Esophagus mucosa (tissue), 1 donor: ENCODE measurements around the gene NGF. TPM values are rescaled to one million over a fixed set of nuclear protein-coding genes. Genes with fewer than 3 reads are reported as not detected.

Source experiments
- ATAC-seq: fragments of 200-7000 bp; cut with Tn5 transposase; one replicate; pipeline ENCODE4 v1.9.1; 2020
- total RNA-seq: library from RNA; stranded (reverse); gene quantifications from one replicate; pipeline ENCODE4 v1.2.4, GENCODE V29; 2023
- donor health status: DM: yes; HTN: yes; CAD: no.

The NGF gene
- total RNA-seq, 1 donor from 2014 or later: 0.52 TPM

DNA sequence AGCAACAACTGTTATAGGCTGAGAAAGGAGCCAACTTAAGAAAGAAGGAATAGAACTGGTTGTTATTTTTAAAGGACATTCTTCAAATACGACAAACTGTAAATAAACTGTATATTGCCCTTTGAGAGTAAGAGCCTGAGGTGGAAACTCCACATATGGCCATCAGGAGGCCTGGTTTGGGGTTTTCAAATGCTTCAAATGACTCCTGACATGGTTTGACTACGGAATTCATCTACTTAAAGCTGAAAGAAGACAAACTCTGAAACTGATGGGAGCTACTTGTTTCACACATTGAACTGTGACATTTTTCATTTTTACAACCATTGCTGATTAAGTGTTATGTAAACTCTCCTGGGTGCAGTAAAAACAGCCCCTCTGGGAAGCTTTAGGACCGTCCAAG, 59.8 kb downstream of the NGF start:
- no peak for ATAC-seq

DNA sequence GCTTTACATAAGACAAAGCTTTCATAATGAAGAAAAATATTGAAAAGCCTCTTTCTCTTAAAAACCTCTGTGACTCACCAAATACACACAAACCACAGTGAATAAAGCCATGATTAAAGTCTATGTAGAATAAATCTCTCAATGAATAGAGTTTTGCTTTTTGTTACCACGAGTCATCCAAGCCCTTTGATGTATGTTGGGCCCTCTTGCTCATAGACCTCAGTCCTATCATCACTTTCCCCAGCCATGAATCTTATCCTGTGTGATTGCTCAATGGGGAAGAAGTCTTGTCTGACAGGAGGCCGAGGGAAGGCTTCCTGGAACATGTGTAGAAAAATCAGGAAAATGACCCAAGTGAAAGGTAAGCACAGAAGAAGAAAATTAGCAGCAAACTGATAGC, 60.8 kb downstream of the NGF start:
- ATAC-seq: peak; percentile 73

DNA sequence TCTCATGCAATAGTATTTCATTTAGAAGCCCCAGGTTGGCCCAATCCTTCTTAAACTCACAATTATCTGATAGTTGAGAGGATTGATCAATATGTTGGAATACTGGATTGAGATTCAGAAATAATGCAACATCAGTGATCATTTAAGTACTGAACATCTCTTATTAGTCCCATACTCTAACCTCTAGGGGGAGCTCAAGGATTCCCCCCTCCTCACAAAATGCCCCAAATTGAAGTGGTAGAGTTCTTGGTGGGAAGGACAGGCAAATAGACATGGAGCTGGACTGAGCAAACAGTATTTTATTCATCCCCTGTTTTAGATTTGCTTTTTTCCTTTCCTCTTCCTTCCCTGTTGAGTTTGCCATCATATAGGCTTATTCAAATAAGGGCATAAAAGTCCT, 62.8 kb downstream of the NGF start:
- no peak for ATAC-seq

DNA sequence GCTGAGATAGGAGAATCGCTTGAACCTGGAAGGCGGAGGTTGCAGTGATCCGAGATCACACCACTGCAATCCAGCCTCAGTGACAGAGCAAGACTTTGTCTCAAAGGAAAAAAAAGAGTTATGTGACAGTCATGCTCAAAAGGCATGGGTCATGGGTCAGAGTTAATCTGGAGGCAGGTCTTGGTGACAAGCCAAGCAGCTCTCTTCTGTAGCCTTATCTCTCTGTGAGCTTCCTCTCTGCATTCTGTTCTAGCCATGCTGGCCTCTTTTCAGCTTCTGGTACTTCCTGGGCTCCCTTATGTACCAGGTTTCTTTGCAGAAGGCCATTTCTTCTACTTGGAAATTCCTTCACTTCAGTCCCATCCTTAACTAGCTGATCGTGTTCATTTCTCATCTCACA, 63.6 kb downstream of the NGF start:
- no peak for ATAC-seq

DNA sequence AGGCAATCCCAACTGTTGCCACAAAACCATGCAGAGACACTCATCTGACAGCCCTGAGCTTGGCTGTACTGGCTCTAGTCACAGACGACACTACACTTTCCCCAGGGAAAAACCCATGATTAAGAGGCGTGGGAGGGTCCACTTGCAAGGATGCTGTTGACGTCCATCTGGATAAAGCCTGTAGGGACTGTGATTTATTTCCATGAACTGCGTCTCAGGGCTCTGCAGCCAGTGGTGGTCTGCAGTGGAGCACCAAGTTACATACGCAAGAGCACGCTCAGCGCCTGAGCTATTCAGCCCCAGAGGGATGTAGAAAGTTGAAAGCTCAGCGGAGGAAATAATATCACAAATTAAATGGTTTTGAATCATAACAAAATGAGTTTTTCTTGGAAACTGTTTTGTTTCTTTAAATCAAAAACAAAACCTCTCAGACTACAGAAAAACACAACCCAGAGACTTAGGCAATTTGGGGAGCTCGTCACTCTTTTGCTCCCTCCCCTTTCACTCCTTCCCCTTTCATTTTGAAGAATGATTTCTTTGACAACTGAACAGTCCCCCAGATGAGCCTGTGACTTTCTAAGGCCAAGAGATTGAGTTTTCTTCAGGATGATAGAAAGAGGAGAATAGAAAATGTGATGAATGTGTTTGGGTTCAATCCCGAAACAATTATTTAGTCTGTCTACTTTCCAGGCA, 71.2 kb downstream of the NGF start:
- ATAC-seq: no peak

DNA sequence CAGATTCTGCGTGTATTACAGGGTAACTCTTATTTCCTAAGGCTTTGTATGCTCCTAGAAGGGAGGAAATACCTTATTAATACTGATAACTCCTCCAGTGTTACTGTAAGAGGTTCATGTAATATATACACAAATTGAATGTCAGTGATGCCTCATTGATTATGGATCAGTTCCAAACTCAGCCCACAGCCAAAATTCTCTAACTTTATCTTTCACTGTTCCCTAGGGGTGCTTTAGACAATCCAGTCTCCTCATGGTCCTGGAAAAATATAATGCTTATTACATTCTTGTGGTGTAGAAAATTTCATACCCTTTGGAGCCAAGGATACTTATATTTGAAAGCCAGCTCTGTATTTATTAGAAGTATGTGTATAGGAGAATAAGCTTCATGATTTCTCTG, 73.0 kb downstream of the NGF start:
- no peak for ATAC-seq

DNA sequence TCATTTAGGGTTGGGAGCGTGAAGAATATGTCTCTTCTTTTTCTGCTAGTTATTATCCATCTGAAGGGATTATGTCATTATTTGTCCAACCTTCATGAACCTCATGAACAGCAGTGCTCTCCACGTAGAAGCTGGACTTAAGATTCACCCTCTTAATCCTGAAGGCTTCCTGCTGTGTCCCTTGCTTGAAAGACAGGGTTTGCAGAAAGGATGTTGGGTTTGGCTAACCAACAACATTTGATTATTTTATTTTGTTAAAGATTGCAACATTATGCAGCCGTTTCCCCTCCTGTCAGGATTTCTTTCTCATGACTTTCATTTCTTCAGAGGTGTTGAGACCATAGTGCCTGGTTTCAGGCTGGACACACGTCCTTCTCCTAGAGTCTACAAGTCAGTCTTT, 75.2 kb downstream of the NGF start:
- ATAC-seq: no peak

DNA sequence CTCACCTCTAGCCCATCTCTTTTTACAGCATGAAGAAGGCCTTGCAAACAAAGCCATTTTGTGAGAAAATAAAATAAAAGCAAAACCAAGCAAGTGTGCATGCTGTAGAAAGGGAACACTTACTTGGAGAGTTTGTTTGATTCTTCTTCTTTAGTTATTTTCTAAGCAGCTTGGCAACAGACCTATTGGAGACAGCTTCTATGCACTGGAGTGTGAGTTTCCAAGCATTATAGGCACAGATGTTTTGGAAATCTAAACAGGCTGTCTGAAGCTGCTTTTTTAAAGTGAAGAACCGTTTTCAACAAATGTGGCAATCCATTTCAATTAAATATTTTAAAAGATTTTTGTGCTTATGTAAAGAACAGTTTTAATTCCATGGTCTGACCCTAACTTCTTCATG, 76.6 kb downstream of the NGF start:
- ATAC-seq: no peak

DNA sequence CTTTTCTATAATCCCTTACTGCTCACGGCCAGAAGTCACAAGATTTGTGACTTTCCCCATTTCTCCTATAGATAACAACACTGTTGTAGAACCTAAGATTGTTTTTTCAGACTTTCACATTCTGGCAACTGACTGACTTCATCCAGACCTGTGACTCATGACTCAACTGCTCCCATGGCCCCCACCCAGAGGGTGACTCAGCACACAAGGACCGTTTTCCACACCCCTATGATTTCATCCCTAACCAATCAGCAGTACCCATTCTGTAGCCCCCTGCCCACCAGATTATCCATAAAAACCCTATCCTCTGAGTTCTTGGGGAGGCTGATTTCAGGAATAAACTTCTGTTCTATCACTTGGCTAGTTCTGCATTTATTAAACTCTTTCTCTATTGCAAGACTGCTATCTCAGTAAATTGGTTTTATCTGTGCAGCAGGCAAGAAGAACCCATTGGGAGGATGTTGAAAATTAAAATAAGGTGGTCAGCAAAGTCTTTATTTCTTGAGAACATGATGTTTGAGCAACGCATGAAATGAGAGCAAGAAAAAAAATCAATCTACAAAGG, 79.7 kb downstream of the NGF start:
- ATAC-seq: peak; percentile 60

DNA sequence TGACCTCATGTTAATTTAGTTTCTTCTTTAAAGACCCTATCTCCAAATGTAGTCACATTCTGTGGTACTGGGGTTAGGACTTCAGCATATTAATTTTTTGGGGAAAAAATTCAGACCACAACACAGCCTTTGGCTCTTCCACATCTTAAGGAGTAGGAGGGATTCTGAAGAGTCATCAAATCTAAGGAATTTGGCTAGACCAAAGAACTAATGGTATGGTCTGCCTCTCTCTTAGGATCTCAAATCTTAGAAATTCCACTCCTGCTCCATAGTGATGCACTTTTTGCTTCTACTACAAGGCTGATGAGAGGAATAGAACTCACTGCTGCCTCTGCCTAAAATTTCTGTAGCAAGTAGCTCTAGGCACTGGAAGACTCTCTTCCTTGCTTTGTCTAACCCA, 80.5 kb downstream of the NGF start:
- no peak for ATAC-seq

DNA sequence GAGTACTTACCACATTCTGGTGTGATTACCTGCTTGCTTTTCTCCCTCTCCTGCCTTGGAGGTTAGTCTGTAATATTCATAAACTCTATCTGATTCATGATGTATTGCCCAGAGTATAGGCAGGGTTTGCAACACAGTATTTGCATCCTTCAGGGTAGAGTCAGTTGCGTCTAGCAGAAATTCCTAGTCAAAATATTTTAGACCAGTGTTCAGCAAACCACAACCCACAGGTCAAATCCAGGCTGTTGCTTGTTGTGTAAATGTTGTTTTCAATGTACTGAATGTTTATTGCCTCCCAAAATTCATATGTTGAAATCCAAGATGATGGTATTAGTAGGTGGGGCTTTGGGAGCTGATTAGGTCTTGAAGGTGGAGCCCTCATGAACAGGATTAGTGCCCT, 82.9 kb downstream of the NGF start:
- no peak for ATAC-seq

DNA sequence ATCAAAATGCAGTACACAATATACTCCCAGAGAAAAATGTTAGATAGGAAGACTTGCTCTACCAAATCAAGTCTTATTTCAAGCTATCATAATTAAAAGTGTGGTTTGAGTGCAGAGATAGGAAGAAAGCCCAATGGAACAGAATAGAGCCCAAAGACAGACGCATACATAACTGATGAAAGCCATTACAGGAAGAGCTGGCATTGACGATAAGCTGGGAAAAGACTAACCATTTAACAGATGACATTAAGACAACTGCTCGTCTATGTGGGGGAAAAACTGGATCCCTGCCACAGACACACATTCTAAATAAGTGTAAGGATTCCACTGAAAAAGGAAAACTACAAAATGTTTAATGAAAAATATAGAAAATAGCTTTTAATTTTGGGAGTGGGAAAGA, 85.5 kb downstream of the NGF start:
- ATAC-seq: no peak

DNA sequence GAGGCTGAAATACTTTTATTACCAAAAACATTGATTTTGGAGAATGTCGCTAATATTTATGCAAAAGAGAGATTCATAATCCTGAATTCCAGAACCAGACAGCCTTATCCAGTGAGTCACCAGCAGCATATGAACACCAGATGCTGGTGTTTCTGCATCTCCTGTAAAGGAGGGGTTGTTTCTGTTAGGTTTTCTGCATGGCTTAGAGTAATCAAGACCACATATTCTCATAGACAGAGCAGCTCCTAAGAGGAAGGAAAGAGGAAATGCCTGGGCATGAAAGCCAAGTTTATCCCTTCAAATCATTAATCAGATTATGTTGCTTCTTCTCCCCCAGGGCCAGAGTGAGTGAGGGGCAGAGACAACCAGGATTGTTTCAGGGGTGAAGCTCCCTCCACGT, 86.2 kb downstream of the NGF start:
- ATAC-seq: no peak

DNA sequence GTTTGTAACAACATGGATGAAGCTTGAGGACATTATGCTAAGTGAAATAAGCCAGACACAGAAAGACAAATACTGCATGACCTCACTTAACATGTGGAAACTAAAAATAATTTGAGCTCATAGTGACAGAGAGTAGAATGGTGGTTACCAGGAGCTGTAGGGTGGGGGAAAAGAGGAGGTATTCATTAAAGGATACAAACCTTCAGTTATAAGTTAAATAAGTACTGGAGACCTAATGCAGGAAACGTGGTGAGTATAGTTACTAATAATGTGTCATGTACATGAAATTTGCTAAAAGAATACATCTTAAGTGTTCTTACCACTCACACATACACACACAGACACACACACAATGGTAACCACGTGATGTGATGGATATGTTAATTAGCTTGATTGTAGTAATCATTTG, 86.7 kb downstream of the NGF start:
- no peak for ATAC-seq

DNA sequence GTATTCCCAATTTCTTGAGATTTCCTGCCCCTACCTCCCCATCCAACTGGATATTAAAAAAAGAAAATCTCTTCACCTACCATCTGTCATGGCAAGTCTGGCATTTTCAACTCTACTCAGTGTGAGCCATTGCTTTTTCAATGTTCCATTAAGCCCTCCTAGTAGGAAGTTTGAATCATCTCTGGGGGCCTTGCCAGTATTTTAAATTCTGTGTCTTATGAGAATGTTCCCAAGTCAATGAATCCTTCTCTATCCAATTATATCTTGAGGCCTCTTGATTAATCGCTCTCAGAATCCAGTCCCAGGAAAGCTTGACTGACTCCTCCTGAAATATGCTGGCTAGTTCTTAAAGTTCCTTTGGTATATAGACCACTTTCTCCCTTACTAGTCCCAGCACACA, 91.5 kb downstream of the NGF start:
- no peak for ATAC-seq

DNA sequence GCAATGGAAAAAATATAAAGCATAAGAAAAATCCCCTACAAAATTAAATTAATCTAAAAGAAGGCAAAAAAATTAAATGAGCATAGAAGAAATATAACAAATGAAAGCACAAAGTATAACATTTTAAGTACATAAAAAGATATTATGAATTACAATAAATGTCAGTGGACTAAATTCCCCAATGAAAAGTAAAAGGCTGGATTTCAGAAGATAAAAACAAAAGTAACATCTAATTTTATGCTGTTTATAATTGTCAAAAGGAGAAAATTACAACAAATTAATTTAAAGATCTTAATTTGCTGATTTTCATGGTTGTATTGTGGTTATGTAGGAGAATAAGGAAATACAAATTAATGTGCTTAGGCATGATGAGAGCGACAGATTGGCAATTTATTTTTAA, 92.8 kb downstream of the NGF start:
- no peak for ATAC-seq

DNA sequence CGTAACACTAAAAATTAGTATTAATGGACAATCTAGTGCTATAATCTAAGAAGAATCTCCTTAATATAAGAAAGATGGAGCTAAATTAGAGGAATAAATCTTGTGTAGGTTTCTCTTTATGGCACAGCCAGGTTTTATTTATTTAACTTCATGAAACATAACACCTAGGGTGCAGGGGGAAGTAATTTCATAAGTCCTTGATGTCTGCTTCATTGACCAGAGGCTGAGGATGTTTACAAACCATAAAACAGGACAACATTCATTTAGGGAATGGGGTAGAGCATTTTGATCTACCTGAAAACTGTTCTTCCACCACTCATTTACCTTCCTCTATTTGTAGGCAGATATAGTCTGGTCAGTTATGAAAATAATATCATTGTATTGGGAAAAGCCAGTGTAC, 95.5 kb downstream of the NGF start:
- ATAC-seq: no peak

DNA sequence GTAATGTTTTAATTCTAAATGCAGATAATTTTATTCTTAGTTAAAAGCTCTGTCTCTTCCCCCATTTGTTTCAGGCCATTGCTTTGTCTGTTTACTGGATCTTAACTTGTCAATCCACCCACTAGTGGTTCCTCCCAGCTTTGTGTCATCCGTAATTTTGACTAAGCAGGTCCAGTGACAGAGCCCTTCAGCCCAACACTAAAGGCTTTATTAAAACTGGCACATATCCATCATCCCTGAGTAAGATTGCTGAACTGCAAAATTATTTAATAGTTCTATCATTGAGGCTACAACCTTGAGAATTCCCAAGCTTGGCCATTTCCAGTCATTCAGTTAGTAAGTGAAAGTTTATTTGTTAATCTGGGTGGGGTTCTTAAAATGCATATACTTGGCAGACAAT, 96.7 kb downstream of the NGF start:
- peak; percentile 55 for ATAC-seq

DNA sequence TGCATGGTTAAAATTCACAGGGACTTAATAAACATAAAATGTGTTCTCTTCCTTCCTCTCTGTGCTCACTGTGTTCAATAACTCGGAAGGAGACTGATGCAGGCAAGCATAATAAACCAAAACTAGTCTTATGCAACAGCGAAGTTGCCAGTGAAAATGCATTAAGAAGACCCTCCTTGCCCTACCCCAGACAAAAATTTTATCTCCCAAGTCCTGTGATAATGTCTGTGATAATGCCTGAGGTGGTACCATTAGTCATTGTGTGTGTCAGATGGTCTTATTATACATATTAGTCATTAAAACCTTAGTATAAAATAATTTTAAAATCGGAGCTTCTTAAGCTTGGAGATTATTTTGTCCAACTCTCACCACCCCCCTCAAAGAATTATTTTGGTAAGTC, 97.8 kb downstream of the NGF start:
- ATAC-seq: no peak

DNA sequence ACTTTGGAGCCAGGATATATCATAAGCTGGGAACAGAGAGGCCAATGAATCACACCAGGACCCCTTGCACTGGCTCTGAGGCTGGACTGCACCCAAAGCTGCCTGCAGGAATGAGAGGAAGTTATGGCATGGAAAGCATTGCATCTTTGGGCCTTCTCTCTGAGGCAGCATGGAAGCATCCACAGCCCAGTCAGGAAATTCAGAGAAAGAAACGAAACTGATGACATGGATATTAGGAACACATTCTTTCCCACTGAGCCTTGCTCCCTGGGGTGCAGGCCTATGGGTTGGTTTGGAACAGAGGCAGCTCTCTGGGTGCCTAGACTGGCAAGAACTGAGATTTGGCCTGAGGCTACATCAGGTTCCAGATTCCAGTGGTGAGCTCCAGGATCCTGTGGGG, 98.6 kb downstream of the NGF start:
- no peak for ATAC-seq

DNA sequence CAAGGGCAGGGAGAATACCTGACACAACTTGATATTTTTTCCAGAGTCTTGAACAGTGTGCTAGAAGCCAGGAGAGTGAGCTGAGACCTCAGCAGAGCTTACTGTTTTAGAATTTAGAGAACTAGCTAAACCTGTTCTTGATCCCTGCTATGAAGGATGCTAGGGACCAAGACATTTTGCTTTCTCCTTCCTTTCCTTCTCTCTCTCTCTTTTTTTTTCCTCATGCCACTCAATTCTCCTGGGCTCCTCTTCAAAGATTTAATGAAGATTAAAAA, 99.0 kb downstream of the NGF start:
- peak; percentile 67 for ATAC-seq

DNA sequence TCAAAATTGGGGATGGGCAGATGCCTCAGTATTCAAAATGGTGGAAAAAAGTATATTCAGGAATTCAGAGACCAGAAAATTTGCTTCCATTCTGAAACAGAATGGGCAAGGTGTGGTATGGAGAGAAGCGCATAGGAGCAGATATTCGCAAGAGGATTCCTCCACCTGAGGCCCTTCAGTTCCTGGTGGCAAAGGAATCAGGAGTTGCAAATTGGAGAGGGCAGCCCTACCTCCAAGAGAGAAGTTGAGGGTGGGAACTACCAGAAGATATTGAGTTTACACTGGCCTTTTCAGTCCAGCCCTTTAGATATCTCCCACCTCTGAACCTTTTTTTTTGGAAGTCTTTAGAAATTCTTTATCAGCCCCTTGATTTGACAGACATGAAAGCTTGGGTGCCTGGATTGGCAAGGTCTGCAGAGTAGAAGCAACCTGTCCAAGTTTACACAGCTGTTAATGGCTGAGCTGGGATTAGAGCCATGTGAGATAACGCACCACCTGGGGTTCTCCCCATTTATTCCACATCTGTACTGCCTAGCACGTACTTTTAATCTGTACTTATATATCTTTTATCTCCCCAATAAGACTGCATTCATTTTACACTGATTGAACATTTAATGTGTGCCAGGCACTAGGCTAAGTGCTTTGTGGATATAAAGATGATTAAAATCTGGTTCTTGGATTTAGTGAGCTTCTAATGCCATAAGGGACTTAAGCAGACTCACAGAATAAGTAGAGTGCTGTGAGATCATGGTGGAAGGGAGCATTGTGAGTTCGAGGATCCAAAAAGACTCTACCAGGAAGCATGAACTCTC, 99.5 kb downstream of the NGF start:
- no peak for ATAC-seq

DNA sequence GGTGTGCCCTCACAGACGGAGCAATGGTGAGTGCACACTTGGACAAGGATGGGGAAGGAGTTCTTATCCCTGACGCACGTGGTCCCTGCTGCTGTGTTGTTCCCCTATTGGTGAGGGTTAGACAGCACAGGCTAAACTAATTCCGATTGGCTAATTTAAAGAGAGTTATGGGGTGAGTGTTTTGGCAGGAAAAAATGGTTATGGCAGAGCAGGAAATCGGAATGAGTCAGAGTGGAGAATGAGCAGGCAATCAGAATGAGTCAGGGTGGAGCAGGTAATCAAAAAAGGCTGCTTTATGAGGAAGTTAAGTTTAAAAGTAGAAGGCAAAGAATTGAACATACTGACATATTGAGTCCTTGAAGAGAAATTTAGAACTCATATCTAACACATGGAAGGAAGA, 100.5 kb downstream of the NGF start:
- ATAC-seq: no peak

DNA sequence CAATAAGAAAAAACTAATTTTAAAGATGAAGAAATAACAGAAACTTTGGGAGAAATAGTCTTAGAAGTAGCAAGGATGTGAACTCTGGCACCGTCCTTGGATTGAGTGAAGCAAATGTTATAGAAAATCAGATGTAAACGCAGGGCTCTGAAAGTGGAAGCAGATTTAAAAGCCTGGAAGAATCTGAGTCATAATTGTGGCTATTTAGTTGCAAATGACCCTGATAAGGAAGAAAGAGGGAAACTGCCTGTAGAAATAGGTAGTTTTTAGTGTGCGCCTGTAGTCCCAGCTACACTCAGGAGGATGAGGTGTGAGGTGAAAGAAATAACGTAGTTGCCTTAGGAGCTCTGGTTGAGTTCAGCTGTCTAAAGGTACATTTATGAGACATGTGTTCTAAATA, 101.0 kb downstream of the NGF start:
- no peak for ATAC-seq
